Neuronal stem cell (in vitro differentiated cells): ENCODE measurements around the gene MIP.
"Not testable (repeated sequence)": the region's sequence is repeated elsewhere in the genome, so short reads cannot be mapped to it uniquely, and the experiment has no call there.

Source experiments
- DNase-seq: peaks from one replicate; pipeline ENCODE4 v3.0.0-alpha.2; 2013; ENCODE audit warnings: low spot score
- H2AFZ ChIP-seq: one replicate; pipeline ENCODE4 v1.6.1; 2013; ENCODE audit warnings: mild to moderate bottlenecking, low read length, inconsistent platforms
- H2AK5ac ChIP-seq: 2 replicates; pipeline ENCODE4 v1.6.1; 2013; ENCODE audit warnings: low read depth, mild to moderate bottlenecking, inconsistent platforms, low read length, moderate library complexity, mixed read lengths
- H2BK120ac ChIP-seq: 2 replicates; pipeline ENCODE4 v1.6.1; 2013; ENCODE audit warnings: low read depth, mild to moderate bottlenecking, inconsistent platforms, low read length, moderate library complexity, mixed read lengths
- H2BK12ac ChIP-seq: one replicate; pipeline ENCODE4 v1.6.1; 2013; ENCODE audit warnings: low read length, inconsistent platforms
- H2BK15ac ChIP-seq: 2 replicates; pipeline ENCODE4 v1.6.1; 2013; ENCODE audit warnings: mild to moderate bottlenecking, low read length, inconsistent platforms, mixed read lengths
- H2BK5ac ChIP-seq: one replicate; pipeline ENCODE4 v1.6.1; 2013; ENCODE audit warnings: inconsistent platforms, mild to moderate bottlenecking, low read length, moderate library complexity
- H3K14ac ChIP-seq: one replicate; pipeline ENCODE4 v1.6.1; 2013; ENCODE audit warnings: low read length, inconsistent platforms
- H3K18ac ChIP-seq: 2 replicates; pipeline ENCODE4 v1.6.1; 2013; ENCODE audit warnings: low read length, inconsistent platforms
- H3K23ac ChIP-seq: 2 replicates; pipeline ENCODE4 v1.6.1; 2013; ENCODE audit warnings: low read depth, mild to moderate bottlenecking, mixed read lengths, low read length, inconsistent platforms; ENCODE audit not compliant: poor library complexity
- H3K27ac ChIP-seq: replicated peaks from 3 replicates; pipeline ENCODE4 v1.5.1; 2013; ENCODE audit warnings: low read length, inconsistent platforms
- H3K27me3 ChIP-seq, 3 experiments: 2 replicates each; pipeline ENCODE4 v1.6.1; 2013; ENCODE audit warnings: low read length in 3 of 3, mild to moderate bottlenecking in 2 of 3, inconsistent platforms in 1 of 3, low read depth in 1 of 3, mixed read lengths in 1 of 3, moderate library complexity in 1 of 3; ENCODE audit not compliant: control insufficient read depth in 3 of 3, insufficient read depth in 3 of 3
- H3K36me3 ChIP-seq, 2 donors: replicated peaks in 1 of 2; 2 replicates each; pipeline ENCODE4 v1.6.1; 2013; ENCODE audit warnings: low read length in 2 of 2; ENCODE audit not compliant: control insufficient read depth in 2 of 2, insufficient read depth in 2 of 2
- H3K4ac ChIP-seq: 2 replicates; pipeline ENCODE4 v1.6.1; 2013; ENCODE audit warnings: inconsistent platforms, mild to moderate bottlenecking, low read length, moderate library complexity
- H3K4me1 ChIP-seq, 2 donors: 1 replicate in 1 of 2; 2 replicates in 1 of 2; pipeline ENCODE4 v1.6.1; 2013; ENCODE audit warnings: low read length in 2 of 2, low read depth in 1 of 2; ENCODE audit not compliant: control insufficient read depth in 2 of 2, insufficient read depth in 1 of 2
- H3K4me2 ChIP-seq: one replicate; pipeline ENCODE4 v1.6.1; 2013; ENCODE audit warnings: mild to moderate bottlenecking, low read length, inconsistent platforms; ENCODE audit not compliant: insufficient read depth, poor library complexity, severe bottlenecking
- H3K4me3 ChIP-seq, 2 donors: 2 replicates each; pipeline ENCODE4 v1.5.1; 2013; ENCODE audit warnings: low read length in 2 of 2, mild to moderate bottlenecking in 2 of 2, inconsistent platforms in 1 of 2, moderate library complexity in 1 of 2
- H3K79me1 ChIP-seq: one replicate; pipeline ENCODE4 v1.6.1; 2013; ENCODE audit warnings: low read depth, mild to moderate bottlenecking, inconsistent platforms, low read length, moderate library complexity
- H3K9ac ChIP-seq: one replicate; pipeline ENCODE4 v1.6.1; 2013; ENCODE audit warnings: mild to moderate bottlenecking, low read depth, low read length, inconsistent platforms; ENCODE audit not compliant: poor library complexity
- H3K9me3 ChIP-seq, 2 donors: replicated peaks in 1 of 2; 2 replicates each; pipeline versions ENCODE3 to v1.6.1; 2013; ENCODE audit warnings: low read length in 2 of 2, mild to moderate bottlenecking in 2 of 2, inconsistent platforms in 1 of 2, low read depth in 1 of 2, mixed read lengths in 1 of 2, moderate library complexity in 1 of 2; ENCODE audit not compliant: control insufficient read depth in 2 of 2, insufficient read depth in 1 of 2
- H4K8ac ChIP-seq: one replicate; pipeline ENCODE4 v1.6.1; 2013; ENCODE audit warnings: low read depth, mild to moderate bottlenecking, inconsistent platforms, low read length, moderate library complexity
- H4K91ac ChIP-seq: one replicate; pipeline ENCODE4 v1.6.1; 2013; ENCODE audit warnings: low read length, low read depth, mild to moderate bottlenecking, inconsistent platforms; ENCODE audit not compliant: poor library complexity
- WGBS, 2 donors: extraction: QIAGEN DNeasy Blood & Tissue Kit; methylation state at CpG; one replicate each; pipeline ENCODE4 v1.1.7; 2013; ENCODE audit warnings: missing lambda C conversion rate in 2 of 2, mixed read lengths in 1 of 2; ENCODE audit not compliant: insufficient read length in 2 of 2, insufficient replicate concordance in 1 of 2; ENCODE audit errors: extremely low coverage in 2 of 2; 5-methylcytosine and 5-hydroxymethylcytosine counted together

Gene MIP

GRCh38 chr12:56443208-56443607 is 11.2 kb downstream of the MIP start:
- not testable (repeated sequence) for H3K18ac ChIP-seq, H3K27me3 ChIP-seq, H4K8ac ChIP-seq, H3K4me2 ChIP-seq, H2AK5ac ChIP-seq, H3K4ac ChIP-seq, H3K23ac ChIP-seq, H3K9ac ChIP-seq, H2BK120ac ChIP-seq, DNase-seq, H2BK12ac ChIP-seq, H3K4me1 ChIP-seq, H2AFZ ChIP-seq, H4K91ac ChIP-seq, H2BK15ac ChIP-seq, H3K4me3 ChIP-seq, H3K79me1 ChIP-seq, H3K27ac ChIP-seq, H2BK5ac ChIP-seq, H3K14ac ChIP-seq
- Histone ChIP-seq H3K36me3 (peaks cover 0 to 52% of the 10 kb centered on the region in 2 donors), H3K9me3 (peaks cover 0 to 21% of the 10 kb centered on the region in 2 donors)
- WGBS, 2 donors, result no CpG with 5 or more reads among the region's 2 CpGs

GRCh38 chr12:56437430-56438176 is 16.9 kb downstream of the MIP start:
- no peak for DNase-seq
- H2AK5ac ChIP-seq, result no peak overlapping the region
- WGBS, 2 donors, result no CpG with 5 or more reads among the region's 11 CpGs
- H2BK12ac ChIP-seq, result no peak overlapping the region
- peaks cover 7 to 42% of the 10 kb centered on the region in 2 donors for H3K36me3 ChIP-seq
- H3K9ac ChIP-seq, result no peak overlapping the region
- H3K4me1 ChIP-seq, result no peaks in the 10 kb centered on the region
- no peak overlapping the region for H2BK15ac ChIP-seq
- H3K14ac ChIP-seq, result no peak overlapping the region
- H2AFZ ChIP-seq, result no peak overlapping the region
- no peak overlapping the region for H3K4me3 ChIP-seq
- no peak overlapping the region for H2BK120ac ChIP-seq
- H3K79me1 ChIP-seq, result peaks cover 6% of the 10 kb centered on the region
- peaks cover 0 to 2% of the 10 kb centered on the region in 2 donors for H3K9me3 ChIP-seq
- no peak overlapping the region for H4K91ac ChIP-seq
- H3K23ac ChIP-seq, result no peak overlapping the region
- no peak overlapping the region for H3K4ac ChIP-seq
- no peak overlapping the region for H2BK5ac ChIP-seq
- no peak overlapping the region for H3K18ac ChIP-seq
- H3K27me3 ChIP-seq, result no peaks in the 10 kb centered on the region
- no peak overlapping the region for H3K4me2 ChIP-seq
- H4K8ac ChIP-seq, result no peak overlapping the region
- H3K27ac ChIP-seq, result no peak overlapping the region

GRCh38 chr12:56434828-56435227 is 19.6 kb downstream of the MIP start:
- Histone ChIP-seq H3K23ac (no peak overlapping the region), H3K4me2 (no peak overlapping the region), H3K79me1 (peaks cover 3% of the 10 kb centered on the region), H3K14ac (no peak overlapping the region), H3K4me1 (no peaks in the 10 kb centered on the region), H3K27ac (no peak overlapping the region), H3K36me3 (peaks cover 21 to 47% of the 10 kb centered on the region in 2 donors), H2BK15ac (no peak overlapping the region), H2BK120ac (no peak overlapping the region), H4K91ac (no peak overlapping the region), H2AK5ac (no peak overlapping the region), H2AFZ (no peak overlapping the region), H4K8ac (no peak overlapping the region), H3K27me3 (no peaks in the 10 kb centered on the region), H2BK12ac (no peak overlapping the region), H3K18ac (no peak overlapping the region), H3K9me3 (no peaks in the 10 kb centered on the region), H3K9ac (no peak overlapping the region), H3K4ac (no peak overlapping the region), H3K4me3 (no peak overlapping the region), H2BK5ac (no peak overlapping the region)
- no peak for DNase-seq
- WGBS, 2 donors, result no CpG with 5 or more reads among the region's 6 CpGs

- no CpG with 5 or more reads among the region's 3 CpGs for WGBS, 2 donors
- no peak overlapping the region for H3K23ac ChIP-seq
Measured at GRCh38 chr12:56431850-56432249, 22.6 kb downstream of the MIP start.

More at GRCh38 chr12:56431850-56432249, 22.6 kb downstream of the MIP start:
- Histone ChIP-seq H3K4me1 (no peaks in the 10 kb centered on the region), H2BK12ac (no peak overlapping the region), H4K91ac (no peak overlapping the region), H3K14ac (no peak overlapping the region), H3K27ac (no peak overlapping the region), H2BK5ac (no peak overlapping the region), H3K4ac (no peak overlapping the region), H3K36me3 (peaks cover 36 to 75% of the 10 kb centered on the region in 2 donors), H3K79me1 (peaks cover 3% of the 10 kb centered on the region), H2AK5ac (no peak overlapping the region), H3K4me2 (no peak overlapping the region), H2AFZ (no peak overlapping the region), H3K4me3 (no peak overlapping the region), H2BK120ac (no peak overlapping the region), H3K9me3 (no peaks in the 10 kb centered on the region), H3K18ac (no peak overlapping the region), H4K8ac (no peak overlapping the region), H3K27me3 (no peaks in the 10 kb centered on the region), H2BK15ac (no peak overlapping the region), H3K9ac (no peak overlapping the region)
- DNase-seq, result no peak
